Stimulated activated CD8-positive, alpha-beta memory T cell treated with anti-CD3 and anti-CD28 coated beads, Interleukin-12 subunit alpha, Interleukin-12 subunit beta, amount 100 ng/mL, for 24 hours (primary cell): ENCODE data around the gene BCAR3.
"Not testable (repeated sequence)": the region's sequence is repeated elsewhere in the genome, so short reads cannot be mapped to it uniquely, and the experiment has no call there.

Experiments
- DNase-seq: peaks from one replicate; pipeline ENCODE4 v3.0.0-alpha.2; 2020; ENCODE audit errors: extremely low read depth

Gene BCAR3

GRCh38 chr1:93577536-93578432 is 103.9 kb downstream of the BCAR3 start:
- DNase-seq, result no peak

GRCh38 chr1:93576746-93577145 is 104.9 kb downstream of the BCAR3 start:
- no peak for DNase-seq

- DNase-seq, result no peak
Measured at GRCh38 chr1:93576346-93576745, 105.3 kb downstream of the BCAR3 start.

- DNase-seq, result no peak
Measured at GRCh38 chr1:93575621-93576284, 105.9 kb downstream of the BCAR3 start.

- no peak for DNase-seq
Measured at GRCh38 chr1:93574991-93575390, 106.6 kb downstream of the BCAR3 start.

- DNase-seq, result no peak
Measured at GRCh38 chr1:93574511-93574910, 107.1 kb downstream of the BCAR3 start.

- DNase-seq, result no peak
Measured at GRCh38 chr1:93573940-93574469, 107.6 kb downstream of the BCAR3 start.

- no peak for DNase-seq
Measured at GRCh38 chr1:93571623-93572310, 109.9 kb downstream of the BCAR3 start.

GRCh38 chr1:93569489-93569888 is 112.1 kb downstream of the BCAR3 start:
- DNase-seq, result no peak

- no peak for DNase-seq
Measured at GRCh38 chr1:93567255-93567918, 114.2 kb downstream of the BCAR3 start.

GRCh38 chr1:93566227-93566626 is 115.4 kb downstream of the BCAR3 start:
- no peak for DNase-seq

- DNase-seq, result no peak
Measured at GRCh38 chr1:93565496-93566206, 116.0 kb downstream of the BCAR3 start.

GRCh38 chr1:93559695-93560094 is 121.9 kb downstream of the BCAR3 start:
- DNase-seq, result no peak

- DNase-seq, result no peak
Measured at GRCh38 chr1:93559045-93559444, 122.6 kb downstream of the BCAR3 start.

GRCh38 chr1:93556291-93556690 is 125.3 kb downstream of the BCAR3 start:
- DNase-seq, result no peak

GRCh38 chr1:93554883-93555872 is 126.5 kb downstream of the BCAR3 start:
- DNase-seq, result no peak

GRCh38 chr1:93553886-93554490 is 127.6 kb downstream of the BCAR3 start:
- not testable (repeated sequence) for DNase-seq

GRCh38 chr1:93552741-93553455 is 128.7 kb downstream of the BCAR3 start:
- DNase-seq, result no peak

- DNase-seq, result no peak
Measured at GRCh38 chr1:93549811-93550210, 131.8 kb downstream of the BCAR3 start.
